Cardiac fibroblast (primary cell): ENCODE measurements around the gene FZD8.

ENCODE experiments used
- DNase-seq, 2 donors: peaks; one replicate each; pipeline versions ENCODE4 v3.0.0 to v3.0.0-alpha.2; 2010; ENCODE audit warnings: low read depth in 2 of 2
- H3K4me3 ChIP-seq, 2 donors: replicated peaks in 1 of 2; 1 replicate in 1 of 2; 2 replicates in 1 of 2; pipeline ENCODE4 v1.5.1; 2011; ENCODE audit warnings: low read depth in 2 of 2, low read length in 2 of 2, mild to moderate bottlenecking in 2 of 2, moderate library complexity in 1 of 2
- TF ChIP-seq, protein P1 (sequence below): IDR thresholded peaks from one replicate; pipeline ENCODE4 v1.5.1; 2011; ENCODE audit warnings: low read depth, mild to moderate bottlenecking, low read length, inconsistent platforms

Gene FZD8

GRCh38 chr10:35674843-35675242, 32.7 kb upstream of the FZD8 start:
- TF ChIP-seq, protein P1, sequence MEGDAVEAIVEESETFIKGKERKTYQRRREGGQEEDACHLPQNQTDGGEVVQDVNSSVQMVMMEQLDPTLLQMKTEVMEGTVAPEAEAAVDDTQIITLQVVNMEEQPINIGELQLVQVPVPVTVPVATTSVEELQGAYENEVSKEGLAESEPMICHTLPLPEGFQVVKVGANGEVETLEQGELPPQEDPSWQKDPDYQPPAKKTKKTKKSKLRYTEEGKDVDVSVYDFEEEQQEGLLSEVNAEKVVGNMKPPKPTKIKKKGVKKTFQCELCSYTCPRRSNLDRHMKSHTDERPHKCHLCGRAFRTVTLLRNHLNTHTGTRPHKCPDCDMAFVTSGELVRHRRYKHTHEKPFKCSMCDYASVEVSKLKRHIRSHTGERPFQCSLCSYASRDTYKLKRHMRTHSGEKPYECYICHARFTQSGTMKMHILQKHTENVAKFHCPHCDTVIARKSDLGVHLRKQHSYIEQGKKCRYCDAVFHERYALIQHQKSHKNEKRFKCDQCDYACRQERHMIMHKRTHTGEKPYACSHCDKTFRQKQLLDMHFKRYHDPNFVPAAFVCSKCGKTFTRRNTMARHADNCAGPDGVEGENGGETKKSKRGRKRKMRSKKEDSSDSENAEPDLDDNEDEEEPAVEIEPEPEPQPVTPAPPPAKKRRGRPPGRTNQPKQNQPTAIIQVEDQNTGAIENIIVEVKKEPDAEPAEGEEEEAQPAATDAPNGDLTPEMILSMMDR = no peak
- DNase-seq = no peak
- no peak overlapping the region for H3K4me3 ChIP-seq

- no peak overlapping the region for H3K4me3 ChIP-seq
- TF ChIP-seq, protein P1 = no peak
- DNase-seq = no peak
Measured at GRCh38 chr10:35668865-35669650, 27.0 kb upstream of the FZD8 start.

GRCh38 chr10:35667971-35668370, 25.9 kb upstream of the FZD8 start:
- TF ChIP-seq, protein P1 = no peak
- no peak overlapping the region for H3K4me3 ChIP-seq
- DNase-seq = no peak

DNA sequence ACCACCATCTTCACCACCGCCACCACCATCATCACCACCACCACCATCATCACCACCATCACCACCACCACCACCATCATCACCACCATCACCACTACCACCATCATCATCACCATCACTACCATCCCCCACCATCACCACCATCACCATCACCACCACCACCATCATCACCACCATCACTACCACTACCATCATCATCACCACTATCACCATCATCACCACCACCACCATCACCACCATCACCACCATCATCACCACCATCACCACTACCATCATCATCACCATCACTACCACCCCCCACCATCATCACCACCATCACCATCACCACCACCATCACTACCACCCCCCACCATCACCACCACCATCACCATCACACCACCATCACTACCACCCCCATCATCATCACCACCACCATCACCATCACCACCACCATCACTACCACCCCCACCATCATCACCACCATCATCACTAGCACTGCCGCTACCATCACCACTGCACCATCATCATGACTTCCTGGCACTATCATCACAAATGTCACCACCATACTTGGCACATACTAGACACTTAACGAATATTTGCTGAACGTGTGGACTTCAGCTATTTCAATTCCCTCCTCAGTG, 25.3 kb upstream of the FZD8 start:
- no peak overlapping the region for H3K4me3 ChIP-seq
- TF ChIP-seq, protein P1 = no peak
- no peak for DNase-seq

DNA sequence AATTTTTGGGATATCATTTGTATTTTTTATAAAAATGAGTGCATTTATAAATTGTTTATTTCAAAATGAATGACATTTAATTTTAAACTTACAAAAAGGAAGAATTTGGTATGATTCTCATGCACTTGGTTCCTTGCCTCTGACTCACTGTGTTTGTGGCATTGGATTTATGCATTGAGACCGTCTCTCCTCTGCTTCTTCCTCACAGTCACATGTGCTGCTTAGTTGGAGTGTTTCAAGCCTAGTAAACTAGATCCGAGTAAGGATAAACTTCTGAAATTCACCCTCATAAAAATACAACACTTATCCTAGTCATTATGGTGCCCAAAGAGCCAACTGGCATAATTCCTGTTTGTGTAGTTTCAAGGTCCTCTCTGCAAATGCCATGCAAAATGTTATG, 19.1 kb upstream of the FZD8 start:
- TF ChIP-seq, protein P1 = no peak
- H3K4me3 ChIP-seq = no peak overlapping the region
- DNase-seq = no peak

DNA sequence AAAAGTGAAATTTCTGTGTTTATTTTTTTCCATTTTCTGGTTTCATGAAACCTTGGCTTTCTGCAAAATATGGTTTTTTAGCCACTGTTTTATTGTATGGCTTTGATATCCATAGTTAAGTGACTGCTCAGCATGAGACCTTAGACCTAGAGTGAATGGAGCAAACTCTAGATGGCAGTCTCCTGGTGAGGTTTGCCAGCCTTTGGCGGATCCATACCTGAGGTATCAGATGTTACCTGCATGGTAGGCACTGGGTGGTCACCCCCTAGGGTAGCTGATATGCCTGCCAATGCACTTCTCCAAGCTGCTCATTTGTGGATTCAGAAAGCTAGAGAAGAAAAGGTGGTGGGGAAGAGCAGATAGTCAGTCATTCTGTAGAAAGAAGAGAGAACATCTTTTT, 17.4 kb upstream of the FZD8 start:
- TF ChIP-seq, protein P1 = no peak
- no peak for DNase-seq
- no peak overlapping the region for H3K4me3 ChIP-seq
